H1 (cell line): ENCODE data around the gene DAZAP2. TPM values are rescaled to one million over a fixed set of nuclear protein-coding genes. Genes with fewer than 3 reads are reported as not detected.

Experiments used
- CHD2 ChIP-seq: IDR thresholded peaks from 2 replicates; pipeline ENCODE4 v1.6.1; 2012; ENCODE audit warnings: low read length, improper control_type of control experiment
- CHD7 ChIP-seq: fragments of 300-600 bp; sonication (generic); IDR thresholded peaks from 2 replicates; pipeline ENCODE4 v1.7.1; 2012; ENCODE audit warnings: low read length, moderate library complexity, mild to moderate bottlenecking, inconsistent platforms; ENCODE audit not compliant: insufficient replicate concordance
- CTBP2 ChIP-seq: IDR thresholded peaks from 2 replicates; pipeline ENCODE4 v1.7.0; 2011; ENCODE audit warnings: borderline replicate concordance, mild to moderate bottlenecking, moderate library complexity, mixed read lengths, low read length; ENCODE audit not compliant: insufficient read depth, insufficient read length
- HDAC2 ChIP-seq, 2 experiments: fragments of 300-600 bp in 1 of 2; sonication (generic) in 1 of 2; IDR thresholded peaks; 2 replicates each; pipeline ENCODE4 v1.6.1; 2011 to 2012; ENCODE audit warnings: low read depth in 2 of 2, low read length in 2 of 2, mild to moderate bottlenecking in 2 of 2, moderate library complexity in 2 of 2, borderline replicate concordance in 1 of 2, inconsistent platforms in 1 of 2
- NANOG ChIP-seq: IDR thresholded peaks from 2 replicates; pipeline ENCODE4 v1.6.1; 2011; ENCODE audit warnings: low read length, low read depth, mild to moderate bottlenecking, inconsistent platforms; ENCODE audit not compliant: insufficient read depth, poor library complexity, severe bottlenecking
- SIN3A ChIP-seq, 2 experiments: IDR thresholded peaks in 1 of 2; conservative IDR thresholded peaks in 1 of 2; 2 replicates each; pipeline ENCODE4 v1.6.1; 2011 to 2012; ENCODE audit warnings: low read length in 2 of 2, improper control_type of control experiment in 1 of 2, low read depth in 1 of 2, mild to moderate bottlenecking in 1 of 2
- SRF ChIP-seq: IDR thresholded peaks from 2 replicates; pipeline ENCODE4 v1.6.1; 2011; ENCODE audit warnings: mild to moderate bottlenecking, low read depth, low read length, moderate library complexity
- TAF1 ChIP-seq: IDR thresholded peaks from 2 replicates; pipeline ENCODE4 v1.6.1; 2011; ENCODE audit warnings: mild to moderate bottlenecking, low read depth, low read length
- TAF7 ChIP-seq: optimal IDR thresholded peaks from 2 replicates; pipeline ENCODE3; 2011; ENCODE audit warnings: low read depth, mild to moderate bottlenecking, inconsistent platforms, low read length, moderate library complexity, borderline replicate concordance
- polyA plus RNA-seq, 7 experiments: library from polyadenylated mRNA; depleted of rRNA in 3 of 7; stranded (reverse) in 5 of 7; unstranded in 2 of 7; fragments of >200 nt in 5 of 7; fragments of 200-250 nt in 2 of 7; gene quantifications; 1 replicate in 5 of 7; 2 replicates in 1 of 7; 4 replicates in 1 of 7; pipeline versions ENCODE4 v1.2.1 to v1.2.3, GENCODE V29; 2011 to 2013; ENCODE audit warnings: missing spikeins in 2 of 7, mixed read lengths in 2 of 7
- total RNA-seq: library from RNA; stranded (reverse); fragmentation: NEBNext Ultra II Directional; extraction: Animal tissue kit (Norgen Biotek cat#: 25700); gene quantifications from 2 replicates; pipeline ENCODE4 v1.2.1, GENCODE V29; 2021

Gene DAZAP2
- total and polyA plus RNA-seq, 2 of the 8 experiments (the other 6 are each of a cell fraction or from before 2014, with no cell fraction given): 27.1 to 77.2 TPM

GRCh38 chr12:51238510-51239334 is at the start of gene DAZAP2 (continued):
- no peak for TF ChIP-seq CHD7
- no peak for TF ChIP-seq TAF7
- TF ChIP-seq SIN3A (conservative IDR thresholded peaks at IDR 0.05 in 1 of 2, IDR thresholded peaks at IDR 0.05 in 1 of 2; ENCODE audit: low read depth in 1 of 2, low read length in 2 of 2): peak in 1 of 2 experiments; percentile 87; a peak in 2 of 4 replicates
- peak; percentile 91 for TF ChIP-seq CHD2
- no peak for TF ChIP-seq CTBP2
- TF ChIP-seq TAF1: peak; percentile 87
- no peak for TF ChIP-seq SRF
- TF ChIP-seq NANOG: no peak
- no peak for TF ChIP-seq HDAC2 (IDR thresholded peaks at IDR 0.05; ENCODE audit: borderline replicate concordance in 1 of 2, low read depth in 2 of 2, low read length in 2 of 2)
